BE2C (cell line): Measurements from ENCODE around the gene IGF2BP2.
"Not testable (repeated sequence)": the region's sequence is repeated elsewhere in the genome, so short reads cannot be mapped to it uniquely, and the experiment has no call there.

Source experiments
- DNase-seq: peaks from one replicate; pipeline ENCODE4 v3.0.0-alpha.2; 2020
- H3K27me3 ChIP-seq: fragments of 250-450 bp; sonication (Bioruptor Pico); 2 replicates; pipeline ENCODE4 v1.5.1; 2020; ENCODE audit warnings: mild to moderate bottlenecking
- H3K36me3 ChIP-seq: fragments of 250-450 bp; sonication (Bioruptor Pico); 2 replicates; pipeline ENCODE4 v1.5.1; 2020; ENCODE audit warnings: mild to moderate bottlenecking
- H3K4me1 ChIP-seq: fragments of 250-450 bp; sonication (Bioruptor Pico); 2 replicates; pipeline ENCODE4 v1.5.1; 2020
- H3K4me3 ChIP-seq: 2 replicates; pipeline ENCODE4 v1.5.1; 2011; ENCODE audit warnings: low read depth, low read length
- H3K9me3 ChIP-seq: fragments of 250-450 bp; sonication (Bioruptor Pico); 2 replicates; pipeline ENCODE4 v1.5.1; 2020
- TF ChIP-seq, protein P1 (sequence below): IDR thresholded peaks from 2 replicates; pipeline ENCODE4 v1.5.1; 2012; ENCODE audit warnings: mild to moderate bottlenecking, low read depth, low read length

The IGF2BP2 gene

DNA sequence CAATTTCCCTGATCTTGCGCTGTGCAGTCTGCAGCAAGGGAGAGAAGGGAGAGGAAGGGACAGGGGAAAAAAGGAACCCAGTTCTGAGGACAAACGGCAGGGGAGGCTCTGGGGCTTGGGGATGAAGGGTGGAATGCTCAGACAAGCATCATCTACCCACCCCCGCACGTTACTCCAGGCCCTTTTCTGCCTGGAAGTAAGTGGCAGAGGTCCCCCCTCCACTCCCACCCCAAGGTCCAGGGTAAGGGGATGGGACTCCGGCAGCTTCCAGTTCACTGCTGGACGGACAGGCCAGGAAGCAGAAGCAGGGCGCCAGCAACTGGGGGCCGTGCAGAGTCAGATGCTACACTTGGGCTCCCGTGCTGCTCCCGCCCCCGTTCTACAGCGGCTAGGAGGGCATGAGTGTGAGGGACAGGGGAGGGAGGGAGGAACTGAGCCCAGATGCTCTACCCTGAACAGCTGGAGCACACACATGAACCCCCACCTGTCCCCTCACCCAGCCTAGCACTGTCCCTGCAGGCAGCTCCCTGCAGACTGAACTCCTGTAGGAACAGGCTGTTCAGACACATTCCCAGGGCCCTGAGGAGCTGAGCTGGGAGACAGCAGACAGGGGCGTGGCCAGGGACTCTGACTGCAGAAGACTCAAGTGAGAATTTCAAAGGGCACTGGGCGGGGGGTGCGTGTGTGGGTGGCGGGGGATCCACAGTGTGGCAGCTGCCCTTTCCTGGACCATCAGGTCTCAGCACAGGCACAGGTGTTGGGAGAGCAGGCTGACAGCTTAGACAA lies 179.1 kb downstream of the IGF2BP2 start:
- Histone ChIP-seq H3K4me3 (peak overlapping the region; percentile 10), H3K27me3 (peaks cover 7% of the 10 kb centered on the region; the same call in 1 of the 2 replicates), H3K4me1 (no peaks in the 10 kb centered on the region), H3K9me3 (no peaks in the 10 kb centered on the region), H3K36me3 (no peaks in the 10 kb centered on the region)
- DNase-seq = peak; percentile 44
- TF ChIP-seq, protein P1, sequence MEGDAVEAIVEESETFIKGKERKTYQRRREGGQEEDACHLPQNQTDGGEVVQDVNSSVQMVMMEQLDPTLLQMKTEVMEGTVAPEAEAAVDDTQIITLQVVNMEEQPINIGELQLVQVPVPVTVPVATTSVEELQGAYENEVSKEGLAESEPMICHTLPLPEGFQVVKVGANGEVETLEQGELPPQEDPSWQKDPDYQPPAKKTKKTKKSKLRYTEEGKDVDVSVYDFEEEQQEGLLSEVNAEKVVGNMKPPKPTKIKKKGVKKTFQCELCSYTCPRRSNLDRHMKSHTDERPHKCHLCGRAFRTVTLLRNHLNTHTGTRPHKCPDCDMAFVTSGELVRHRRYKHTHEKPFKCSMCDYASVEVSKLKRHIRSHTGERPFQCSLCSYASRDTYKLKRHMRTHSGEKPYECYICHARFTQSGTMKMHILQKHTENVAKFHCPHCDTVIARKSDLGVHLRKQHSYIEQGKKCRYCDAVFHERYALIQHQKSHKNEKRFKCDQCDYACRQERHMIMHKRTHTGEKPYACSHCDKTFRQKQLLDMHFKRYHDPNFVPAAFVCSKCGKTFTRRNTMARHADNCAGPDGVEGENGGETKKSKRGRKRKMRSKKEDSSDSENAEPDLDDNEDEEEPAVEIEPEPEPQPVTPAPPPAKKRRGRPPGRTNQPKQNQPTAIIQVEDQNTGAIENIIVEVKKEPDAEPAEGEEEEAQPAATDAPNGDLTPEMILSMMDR = no peak

- not testable (repeated sequence) for H3K9me3 ChIP-seq, H3K36me3 ChIP-seq, DNase-seq, H3K4me1 ChIP-seq, H3K27me3 ChIP-seq
- peak overlapping the region; percentile 10 for H3K4me3 ChIP-seq
Measured at GRCh38 chr3:185645191-185645590, 179.7 kb downstream of the IGF2BP2 start.

- Histone ChIP-seq H3K4me1 (no peaks in the 10 kb centered on the region), H3K9me3 (no peaks in the 10 kb centered on the region), H3K36me3 (no peaks in the 10 kb centered on the region), H3K4me3 (no peak overlapping the region), H3K27me3 (no peaks in the 10 kb centered on the region; the same call in 1 of the 2 replicates)
- no peak for DNase-seq
- TF ChIP-seq, protein P1 = no peak
Measured at GRCh38 chr3:185640308-185640707, 184.5 kb downstream of the IGF2BP2 start.

- no peaks in the 10 kb centered on the region; the same call in 1 of the 2 replicates for H3K27me3 ChIP-seq
- TF ChIP-seq, protein P1 = no peak
- no peaks in the 10 kb centered on the region for H3K36me3 ChIP-seq
- H3K9me3 ChIP-seq = no peaks in the 10 kb centered on the region
- no peak overlapping the region for H3K4me3 ChIP-seq
- H3K4me1 ChIP-seq = no peaks in the 10 kb centered on the region
- DNase-seq = no peak
Measured at GRCh38 chr3:185639632-185640206, 185.1 kb downstream of the IGF2BP2 start.

DNA sequence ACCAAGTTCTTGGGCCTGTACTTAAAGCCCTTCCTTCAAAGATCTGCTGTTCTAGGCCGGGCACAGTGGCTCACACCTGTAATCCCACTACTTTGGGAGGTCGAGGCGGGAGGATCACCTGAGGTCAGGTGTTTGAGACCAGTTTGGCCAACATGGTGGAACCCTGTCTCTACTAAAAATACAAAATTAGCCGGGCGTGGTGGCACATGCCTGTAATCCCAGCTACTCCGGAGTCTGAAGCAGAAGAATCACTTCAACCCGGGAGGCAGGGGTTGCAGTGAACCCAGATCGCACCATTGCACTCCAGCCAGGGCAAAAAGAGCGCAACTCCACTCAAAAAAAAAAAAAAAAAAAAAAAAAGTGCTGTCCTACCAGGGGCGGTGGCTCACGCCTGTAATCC lies 186.2 kb downstream of the IGF2BP2 start:
- not testable (repeated sequence) for H3K36me3 ChIP-seq, DNase-seq, H3K4me3 ChIP-seq, H3K4me1 ChIP-seq, H3K27me3 ChIP-seq, H3K9me3 ChIP-seq

DNA sequence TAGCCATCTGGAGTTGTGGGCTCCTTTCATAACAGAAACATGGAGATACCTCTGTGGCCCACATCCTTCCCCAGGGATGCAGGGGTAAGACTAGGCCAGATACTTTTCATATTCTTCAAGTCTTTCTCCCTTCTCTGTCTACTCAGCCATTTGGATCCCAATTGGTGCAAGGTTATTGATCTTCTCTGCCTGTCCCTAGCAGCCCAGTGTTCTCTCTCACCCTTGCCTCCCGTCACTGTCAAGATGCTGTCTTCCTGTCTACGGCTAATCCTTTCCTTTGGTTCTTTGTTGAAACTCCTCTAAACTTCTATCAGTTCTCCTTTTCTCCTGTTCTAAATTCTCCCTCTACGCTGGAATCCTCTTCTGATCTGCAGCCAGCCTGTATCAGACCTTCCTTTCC lies 187.5 kb downstream of the IGF2BP2 start:
- TF ChIP-seq, protein P1 = no peak

GRCh38 chr3:185632996-185633395 lies 191.8 kb downstream of the IGF2BP2 start:
- Histone ChIP-seq H3K36me3 (peaks cover 3% of the 10 kb centered on the region), H3K27me3 (no peaks in the 10 kb centered on the region), H3K9me3 (no peaks in the 10 kb centered on the region), H3K4me1 (no peaks in the 10 kb centered on the region), H3K4me3 (no peak overlapping the region)
- no peak for DNase-seq
- TF ChIP-seq, protein P1 = no peak

More for the DNA sequence above, 187.5 kb downstream of the IGF2BP2 start:
- Histone ChIP-seq H3K4me3 (no peak overlapping the region), H3K9me3 (no peaks in the 10 kb centered on the region), H3K4me1 (no peaks in the 10 kb centered on the region), H3K27me3 (no peaks in the 10 kb centered on the region; the same call in 1 of the 2 replicates), H3K36me3 (no peaks in the 10 kb centered on the region)
- no peak for DNase-seq
